GM12878 (cell line): ENCODE results near the gene ZBTB21. TPM values are rescaled to one million over a fixed set of nuclear protein-coding genes. Genes with fewer than 3 reads are reported as not detected.
A peak's percentile ranks its signal among the peaks of the same experiment; 100 is the strongest.

Source experiments
- BACH1 ChIP-seq: fragments of 450-650 bp; IDR thresholded peaks from 2 replicates; pipeline ENCODE4 v1.6.1; 2017; ENCODE audit warnings: mild to moderate bottlenecking, borderline replicate concordance
- BMI1 ChIP-seq: fragments of 450-650 bp; IDR thresholded peaks from 2 replicates; pipeline ENCODE4 v1.6.1; 2016; ENCODE audit warnings: mild to moderate bottlenecking, moderate library complexity, borderline replicate concordance
- CEBPZ ChIP-seq: fragments of 150-350 bp; IDR thresholded peaks from 2 replicates; pipeline ENCODE4 v1.6.1; 2016; ENCODE audit warnings: low read depth, low read length
- CHD2 ChIP-seq: IDR thresholded peaks from 2 replicates; pipeline ENCODE4 v1.6.1; 2011; ENCODE audit warnings: low read depth, low read length, improper control_type of control experiment, borderline replicate concordance
- DPF2 ChIP-seq: fragments of 450-650 bp; IDR thresholded peaks from 2 replicates; pipeline ENCODE4 v1.6.1; 2017; ENCODE audit warnings: mild to moderate bottlenecking
- EED ChIP-seq: sonication (generic); IDR thresholded peaks from 2 replicates; pipeline ENCODE4 v1.6.1; 2016; ENCODE audit warnings: antibody characterized with exemption, low read depth
- FOXK2 ChIP-seq: fragments of 450-650 bp; IDR thresholded peaks from 2 replicates; pipeline ENCODE4 v1.6.1; 2017; ENCODE audit warnings: mild to moderate bottlenecking, moderate library complexity
- GATAD2B ChIP-seq: fragments of 450-650 bp; conservative IDR thresholded peaks from 2 replicates; pipeline ENCODE4 v1.6.1; 2017; ENCODE audit warnings: low read depth, mild to moderate bottlenecking, moderate library complexity
- HDGF ChIP-seq: fragments of 450-650 bp; IDR thresholded peaks from 2 replicates; pipeline ENCODE4 v1.6.1; 2016; ENCODE audit warnings: antibody characterized with exemption
- IKZF1 ChIP-seq: fragments of 450-650 bp; conservative IDR thresholded peaks from 2 replicates; pipeline ENCODE4 v1.6.1; 2017; ENCODE audit warnings: antibody characterized with exemption, mild to moderate bottlenecking
- JUNB ChIP-seq: IDR thresholded peaks from 2 replicates; pipeline ENCODE4 v1.6.1; 2016; ENCODE audit warnings: antibody characterized with exemption, mild to moderate bottlenecking
- JUND ChIP-seq: IDR thresholded peaks from 2 replicates; pipeline ENCODE4 v1.6.1; 2012; ENCODE audit warnings: low read depth, mild to moderate bottlenecking, low read length, improper control_type of control experiment, moderate library complexity
- MYC ChIP-seq: IDR thresholded peaks from 2 replicates; pipeline ENCODE4 v1.6.1; 2011; ENCODE audit warnings: mild to moderate bottlenecking, low read length, moderate library complexity, inconsistent platforms; ENCODE audit not compliant: insufficient read depth, insufficient replicate concordance, insufficient read length, severe bottlenecking
- PAX8 ChIP-seq: fragments of 450-650 bp; IDR thresholded peaks from 2 replicates; pipeline ENCODE4 v1.6.1; 2017; ENCODE audit warnings: mild to moderate bottlenecking, moderate library complexity
- POLR2AphosphoS5 ChIP-seq: IDR thresholded peaks from 2 replicates; pipeline ENCODE4 v1.6.1; 2011; ENCODE audit warnings: mild to moderate bottlenecking, low read length, inconsistent platforms
- POU2F2 ChIP-seq: IDR thresholded peaks from 3 replicates; pipeline ENCODE4 v1.6.1; 2011; ENCODE audit warnings: low read depth, mild to moderate bottlenecking, low read length, borderline replicate concordance
- RAD51 ChIP-seq: fragments of 450-650 bp; IDR thresholded peaks from 2 replicates; pipeline ENCODE4 v1.6.1; 2016; ENCODE audit warnings: moderate library complexity, mild to moderate bottlenecking, inconsistent platforms
- SUZ12 ChIP-seq: fragments of 200-600 bp; sonication (generic); IDR thresholded peaks from one replicate; pipeline ENCODE4 v1.6.1; 2018; ENCODE audit warnings: antibody characterized with exemption, mild to moderate bottlenecking; ENCODE audit not compliant: unreplicated experiment
- TARDBP ChIP-seq: IDR thresholded peaks from 2 replicates; pipeline ENCODE4 v1.6.1; 2016; ENCODE audit warnings: borderline replicate concordance
- ZNF217 ChIP-seq: fragments of 450-650 bp; IDR thresholded peaks from 2 replicates; pipeline ENCODE4 v1.6.1; 2017; ENCODE audit warnings: antibody characterized with exemption, mild to moderate bottlenecking
- ZSCAN29 ChIP-seq: fragments of 450-650 bp; IDR thresholded peaks from 2 replicates; pipeline ENCODE4 v1.6.1; 2017; ENCODE audit warnings: mild to moderate bottlenecking, moderate library complexity
- polyA plus RNA-seq, 11 experiments: library from polyadenylated mRNA; depleted of rRNA in 4 of 11; unstranded in 6 of 11; stranded (reverse) in 5 of 11; fragments of >200 nt; fragmentation: Nextera tagmentation in 4 of 11; fragmentation: Illumina TruSeq in 1 of 11; extraction: Ambion mirVana in 4 of 11; extraction: Trizol in 1 of 11; gene quantifications; 1 replicate in 1 of 11; 2 replicates in 10 of 11; pipeline versions ENCODE4 v1.2.1 to v1.2.3, GENCODE V29; 2011 to 2016; ENCODE audit warnings: inconsistent platforms in 2 of 11, missing spikeins in 2 of 11, low read depth in 1 of 11
- total RNA-seq, 4 experiments: library from RNA; depleted of rRNA in 3 of 4; stranded (reverse); fragments of >200 nt in 3 of 4; fragmentation: Illumina TruSeq in 1 of 4; extraction: Trizol in 1 of 4; gene quantifications; 2 replicates each; pipeline versions ENCODE4 v1.2.1 to v1.2.3, GENCODE V29; 2013 to 2021
- TF ChIP-seq, protein P1 (sequence below): fragments of 450-650 bp; formaldehyde crosslinking; IDR thresholded peaks from 2 replicates; pipeline ENCODE4 v1.4.0; 2020; ENCODE audit warnings: mild to moderate bottlenecking, moderate library complexity
- TF ChIP-seq, protein P2 (sequence below): fragments of 450-650 bp; IDR thresholded peaks from 2 replicates; pipeline ENCODE4 v1.6.1; 2018; ENCODE audit warnings: mild to moderate bottlenecking, low read depth, moderate library complexity; ENCODE audit not compliant: partially characterized antibody

The ZBTB21 gene
- total and polyA plus RNA-seq, 10 of the 15 experiments (the other 5 are each of a cell fraction or from before 2014, with no cell fraction given) = 1.8 to 21.6 (median 10.6) TPM

DNA sequence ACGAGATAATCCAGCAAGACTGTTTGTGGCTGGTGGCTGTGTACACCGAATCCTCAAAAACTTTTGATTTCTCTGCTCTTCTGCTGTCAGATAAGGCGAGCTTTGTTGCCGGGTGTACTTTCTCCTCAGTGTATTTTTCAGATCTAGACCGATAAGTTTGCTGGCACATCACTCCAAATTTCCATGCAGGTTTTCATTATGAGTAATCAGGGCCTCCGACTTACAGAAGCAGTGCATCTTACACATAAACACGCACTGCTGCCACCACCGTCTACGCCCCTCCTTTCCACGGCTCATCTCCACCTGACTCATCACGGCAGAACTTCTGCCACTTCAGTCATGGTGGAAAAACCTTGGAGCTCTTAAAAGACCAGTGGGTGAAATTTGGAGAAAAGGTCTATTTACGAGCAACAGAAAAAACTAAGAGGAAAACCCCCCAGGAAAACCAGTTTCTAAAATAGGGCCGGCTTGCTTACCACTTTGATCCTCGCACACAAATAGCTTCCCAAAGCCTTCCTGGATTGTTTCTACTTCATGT, 7.7 kb downstream of the ZBTB21 start (continued):
- TF ChIP-seq CEBPZ (no peak), BMI1 (no peak), JUNB (peak; percentile 96), JUND (peak; percentile 95), TARDBP (no peak), RAD51 (peak; percentile 46), BACH1 (peak; percentile 48; the same call in 1 of the 2 replicates), PAX8 (no peak), IKZF1 (peak; percentile 81), POU2F2 (peak; percentile 90; the same call in 2 of the 3 replicates), GATAD2B (0 out of 2 replicates have a peak, but pooled peaks have one; percentile 21), ZSCAN29 (peak; percentile 94), HDGF (no peak), ZNF217 (0 out of 2 replicates have a peak, but pooled peaks have one; percentile 35), EED (peak; percentile 91), POLR2AphosphoS5 (no peak; the same call in 1 of the 2 replicates), CHD2 (no peak), SUZ12 (no peak), MYC (no peak), FOXK2 (peak; percentile 68), DPF2 (peak; percentile 86)
- TF ChIP-seq, protein P1, sequence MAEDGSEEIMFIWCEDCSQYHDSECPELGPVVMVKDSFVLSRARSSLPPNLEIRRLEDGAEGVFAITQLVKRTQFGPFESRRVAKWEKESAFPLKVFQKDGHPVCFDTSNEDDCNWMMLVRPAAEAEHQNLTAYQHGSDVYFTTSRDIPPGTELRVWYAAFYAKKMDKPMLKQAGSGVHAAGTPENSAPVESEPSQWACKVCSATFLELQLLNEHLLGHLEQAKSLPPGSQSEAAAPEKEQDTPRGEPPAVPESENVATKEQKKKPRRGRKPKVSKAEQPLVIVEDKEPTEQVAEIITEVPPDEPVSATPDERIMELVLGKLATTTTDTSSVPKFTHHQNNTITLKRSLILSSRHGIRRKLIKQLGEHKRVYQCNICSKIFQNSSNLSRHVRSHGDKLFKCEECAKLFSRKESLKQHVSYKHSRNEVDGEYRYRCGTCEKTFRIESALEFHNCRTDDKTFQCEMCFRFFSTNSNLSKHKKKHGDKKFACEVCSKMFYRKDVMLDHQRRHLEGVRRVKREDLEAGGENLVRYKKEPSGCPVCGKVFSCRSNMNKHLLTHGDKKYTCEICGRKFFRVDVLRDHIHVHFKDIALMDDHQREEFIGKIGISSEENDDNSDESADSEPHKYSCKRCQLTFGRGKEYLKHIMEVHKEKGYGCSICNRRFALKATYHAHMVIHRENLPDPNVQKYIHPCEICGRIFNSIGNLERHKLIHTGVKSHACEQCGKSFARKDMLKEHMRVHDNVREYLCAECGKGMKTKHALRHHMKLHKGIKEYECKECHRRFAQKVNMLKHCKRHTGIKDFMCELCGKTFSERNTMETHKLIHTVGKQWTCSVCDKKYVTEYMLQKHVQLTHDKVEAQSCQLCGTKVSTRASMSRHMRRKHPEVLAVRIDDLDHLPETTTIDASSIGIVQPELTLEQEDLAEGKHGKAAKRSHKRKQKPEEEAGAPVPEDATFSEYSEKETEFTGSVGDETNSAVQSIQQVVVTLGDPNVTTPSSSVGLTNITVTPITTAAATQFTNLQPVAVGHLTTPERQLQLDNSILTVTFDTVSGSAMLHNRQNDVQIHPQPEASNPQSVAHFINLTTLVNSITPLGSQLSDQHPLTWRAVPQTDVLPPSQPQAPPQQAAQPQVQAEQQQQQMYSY = no peak
- TF ChIP-seq, protein P2, sequence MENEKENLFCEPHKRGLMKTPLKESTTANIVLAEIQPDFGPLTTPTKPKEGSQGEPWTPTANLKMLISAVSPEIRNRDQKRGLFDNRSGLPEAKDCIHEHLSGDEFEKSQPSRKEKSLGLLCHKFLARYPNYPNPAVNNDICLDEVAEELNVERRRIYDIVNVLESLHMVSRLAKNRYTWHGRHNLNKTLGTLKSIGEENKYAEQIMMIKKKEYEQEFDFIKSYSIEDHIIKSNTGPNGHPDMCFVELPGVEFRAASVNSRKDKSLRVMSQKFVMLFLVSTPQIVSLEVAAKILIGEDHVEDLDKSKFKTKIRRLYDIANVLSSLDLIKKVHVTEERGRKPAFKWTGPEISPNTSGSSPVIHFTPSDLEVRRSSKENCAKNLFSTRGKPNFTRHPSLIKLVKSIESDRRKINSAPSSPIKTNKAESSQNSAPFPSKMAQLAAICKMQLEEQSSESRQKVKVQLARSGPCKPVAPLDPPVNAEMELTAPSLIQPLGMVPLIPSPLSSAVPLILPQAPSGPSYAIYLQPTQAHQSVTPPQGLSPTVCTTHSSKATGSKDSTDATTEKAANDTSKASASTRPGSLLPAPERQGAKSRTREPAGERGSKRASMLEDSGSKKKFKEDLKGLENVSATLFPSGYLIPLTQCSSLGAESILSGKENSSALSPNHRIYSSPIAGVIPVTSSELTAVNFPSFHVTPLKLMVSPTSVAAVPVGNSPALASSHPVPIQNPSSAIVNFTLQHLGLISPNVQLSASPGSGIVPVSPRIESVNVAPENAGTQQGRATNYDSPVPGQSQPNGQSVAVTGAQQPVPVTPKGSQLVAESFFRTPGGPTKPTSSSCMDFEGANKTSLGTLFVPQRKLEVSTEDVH = no peak
